SK-MEL-5 (cell line): ENCODE data around the gene SLC49A4. TPM values are rescaled to one million over a fixed set of nuclear protein-coding genes. Genes with fewer than 3 reads are reported as not detected.
A peak's percentile ranks its signal among the peaks of the same experiment; 100 is the strongest.

Source experiments
- DNase-seq: peaks from one replicate; pipeline ENCODE4 v3.0.0-alpha.2; 2016; ENCODE audit warnings: low read depth, low spot score
- in situ Hi-C: cut with HindIII; loops from 2 replicates; pipeline ENCODE4 v1.10.0; 2016; ENCODE audit warnings: low sequenced_read_pairs, high pct_unique_total_duplicates, low pct_unique_long_range_greater_than_20kb
- total RNA-seq: library from RNA; depleted of rRNA; stranded (reverse); fragments of >200 nt; shearing (Covaris generic); gene quantifications from 2 replicates; pipeline ENCODE4 v1.2.3, GENCODE V29; 2014

The SLC49A4 gene
- total RNA-seq, 1 experiment from 2014 or later, result 42.1 TPM

DNA sequence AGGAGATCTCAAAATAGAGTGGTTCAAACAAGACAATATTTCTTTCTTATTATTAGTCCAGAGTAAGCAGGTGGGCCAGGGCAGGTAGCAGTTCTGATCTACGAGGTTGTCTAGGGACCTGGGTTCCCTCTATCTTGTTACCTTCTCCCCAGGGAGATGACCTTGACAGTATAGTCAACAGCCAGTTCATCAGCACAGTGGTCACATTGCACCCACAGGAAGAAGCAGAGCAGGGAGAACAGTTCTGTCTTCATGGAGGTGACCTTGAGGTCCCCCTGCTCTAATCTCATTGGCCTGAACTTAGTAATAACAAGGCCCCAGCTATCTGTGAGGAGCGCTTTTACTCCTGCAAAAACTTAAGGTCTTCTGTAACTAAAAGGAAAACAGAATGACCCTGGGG, 21.7 kb downstream of the SLC49A4 start:
- no peak for DNase-seq
- in situ Hi-C loops, result no loop called here

GRCh38 chr3:122824465-122825381, 29.9 kb downstream of the SLC49A4 start:
- peak; percentile 89 for DNase-seq
- in situ Hi-C loops, result no loop called here

- in situ Hi-C loops, result no loop called here
Observed at GRCh38 chr3:122825460-122825859, 30.6 kb downstream of the SLC49A4 start.

GRCh38 chr3:122826278-122826677, 31.4 kb downstream of the SLC49A4 start:
- no peak for DNase-seq
- in situ Hi-C loops, result no loop called here

More at GRCh38 chr3:122825460-122825859, 30.6 kb downstream of the SLC49A4 start:
- DNase-seq, result peak; percentile 80

- in situ Hi-C loops, result no loop called here
Observed at GRCh38 chr3:122828281-122828680, 33.4 kb downstream of the SLC49A4 start.

DNA sequence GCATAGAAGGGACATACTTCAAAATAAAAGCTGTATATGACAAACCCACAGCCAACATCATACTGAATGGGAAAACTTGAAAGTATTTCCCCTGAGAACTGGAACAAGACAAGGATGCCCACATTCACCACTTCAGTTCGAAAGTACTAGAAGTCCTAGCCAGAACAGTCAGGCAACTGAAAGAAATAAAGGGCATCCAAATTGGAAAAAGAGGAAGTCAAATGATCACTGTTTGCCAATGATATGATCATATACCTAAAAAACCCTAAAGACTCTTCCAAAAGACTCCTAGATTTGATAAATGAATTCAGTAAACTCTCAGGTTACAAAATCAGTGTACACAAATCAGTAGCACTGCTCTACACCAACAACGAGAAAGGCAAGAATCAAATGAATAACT, 40.7 kb downstream of the SLC49A4 start:
- in situ Hi-C loops, result no loop called here
- DNase-seq, result no peak

More at GRCh38 chr3:122828281-122828680, 33.4 kb downstream of the SLC49A4 start:
- DNase-seq, result no peak

GRCh38 chr3:122843604-122844003, 48.7 kb downstream of the SLC49A4 start:
- in situ Hi-C loops, result no loop called here
- no peak for DNase-seq

DNA sequence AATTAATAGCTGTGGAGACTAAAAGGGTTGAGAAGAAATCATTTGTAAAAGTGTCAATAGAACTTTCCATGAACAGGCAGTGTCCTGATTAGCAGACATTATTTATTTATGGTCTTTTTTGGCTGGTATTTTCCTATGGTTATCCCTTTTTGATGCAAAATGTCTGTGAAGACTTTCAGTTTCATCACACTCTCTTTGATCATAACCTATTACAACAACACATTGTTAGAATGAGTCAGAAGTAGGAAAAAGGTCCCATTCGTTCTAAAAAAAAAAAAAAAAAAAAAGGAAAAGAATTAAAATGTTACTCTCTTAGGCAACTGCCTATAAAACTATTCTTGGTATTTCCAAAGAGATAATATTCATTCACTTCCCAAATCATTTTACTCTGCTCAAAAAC, 62.1 kb downstream of the SLC49A4 start:
- peak; percentile 44 for DNase-seq
- in situ Hi-C loops, result no loop called here

- peak; percentile 53 for DNase-seq
- in situ Hi-C loops, result no loop called here
Observed at GRCh38 chr3:122858373-122858772, 63.5 kb downstream of the SLC49A4 start.

DNA sequence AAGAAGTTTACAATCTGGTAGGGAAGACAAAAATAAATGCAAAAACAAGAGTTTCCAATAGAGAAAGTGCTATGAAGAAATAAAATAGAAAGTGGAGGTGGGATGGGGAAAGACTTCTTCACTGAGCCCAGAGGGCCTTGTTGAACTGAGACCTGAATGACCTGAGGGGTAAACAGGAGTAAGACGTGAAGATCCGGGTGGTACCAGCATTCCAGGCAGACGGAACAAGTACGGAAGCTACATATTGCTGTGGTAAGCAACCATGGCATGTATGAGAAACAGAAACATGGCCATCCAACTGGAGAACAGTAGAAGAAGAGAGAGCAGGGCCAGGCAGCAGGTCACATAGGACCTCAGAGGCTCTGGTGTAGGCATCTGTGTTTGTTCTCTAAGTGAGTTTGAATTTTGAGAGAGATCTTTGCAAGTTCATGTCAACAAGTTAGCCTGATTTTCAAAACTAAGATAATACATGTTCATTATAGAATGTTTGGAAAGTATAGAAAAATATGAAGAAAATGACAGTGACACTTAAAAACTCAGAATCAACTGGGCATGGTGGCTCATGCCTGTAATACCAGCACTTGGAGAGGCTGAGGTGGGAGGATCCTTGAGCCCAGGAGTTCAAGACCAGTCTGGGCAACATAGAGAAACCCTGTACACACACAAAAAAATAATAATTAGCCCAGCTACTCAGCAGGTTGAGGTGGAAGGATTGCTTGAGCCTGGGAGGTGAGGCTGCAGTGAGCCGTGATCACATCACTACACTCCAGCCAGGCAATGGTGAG, 64.3 kb downstream of the SLC49A4 start:
- no peak for DNase-seq
- in situ Hi-C loops, result no loop called here

DNA sequence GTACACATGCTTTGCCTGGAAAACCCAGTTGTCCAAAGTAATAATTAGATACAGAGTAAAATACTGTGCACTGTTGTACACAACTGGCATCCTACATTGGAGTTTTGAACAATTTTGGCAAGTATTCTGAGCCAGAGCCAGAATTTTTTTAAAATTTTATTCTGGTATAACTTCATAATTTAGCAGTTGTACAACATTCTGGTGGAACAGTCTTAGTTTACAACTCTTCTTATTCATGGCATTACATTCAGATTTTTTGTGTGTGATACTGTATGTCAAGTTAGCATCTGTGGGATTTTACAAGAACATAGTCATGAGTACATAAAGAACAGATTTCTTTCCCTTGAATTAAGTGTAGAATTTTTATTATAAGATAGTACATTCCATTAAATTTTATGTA, 67.5 kb downstream of the SLC49A4 start:
- in situ Hi-C loops, result no loop called here
- DNase-seq, result no peak

- in situ Hi-C loops, result no loop called here
- DNase-seq, result no peak
Observed at GRCh38 chr3:122864498-122864897, 69.6 kb downstream of the SLC49A4 start.

- in situ Hi-C loops, result no loop called here
- DNase-seq, result no peak
Observed at GRCh38 chr3:122868322-122868721, 73.5 kb downstream of the SLC49A4 start.

DNA sequence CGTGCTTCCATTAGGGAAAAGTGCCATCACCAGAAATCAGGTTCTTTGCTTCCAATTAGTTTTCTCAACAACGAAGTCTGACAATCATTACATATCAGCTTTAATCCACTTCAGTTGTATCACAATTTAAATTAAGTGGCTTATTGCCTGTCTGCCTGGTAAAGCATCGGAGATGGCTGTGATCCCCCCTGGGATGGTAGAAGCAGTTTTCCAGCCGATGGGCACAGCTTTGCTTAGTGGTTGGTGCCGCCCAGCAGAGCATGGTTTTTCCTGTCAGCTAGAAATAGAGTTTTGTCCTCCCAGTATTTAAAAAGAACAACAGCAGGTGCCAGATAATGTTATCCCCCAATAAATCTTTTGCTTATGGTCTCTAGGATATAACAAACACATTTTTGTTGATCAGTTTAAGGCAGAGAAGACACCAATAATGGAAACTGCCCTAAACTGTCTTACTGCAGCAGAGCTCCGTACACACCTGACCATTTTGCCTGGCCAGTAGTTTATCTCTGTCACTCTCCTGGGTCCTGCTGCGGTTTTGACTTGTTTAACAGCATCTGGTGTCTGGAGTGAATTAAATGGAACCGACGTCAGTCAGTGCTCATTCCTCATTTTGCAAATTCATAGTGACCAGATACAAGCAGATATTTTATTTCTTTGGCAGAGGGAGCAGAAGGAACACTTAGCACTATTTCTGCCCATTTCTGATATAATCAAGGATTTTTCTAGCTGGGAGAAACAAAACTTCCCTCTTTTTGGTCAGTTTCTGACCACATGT, 79.1 kb downstream of the SLC49A4 start:
- no peak for DNase-seq
- in situ Hi-C loops, result no loop called here

- no peak for DNase-seq
- in situ Hi-C loops, result no loop called here
Observed at GRCh38 chr3:122875547-122876127, 80.8 kb downstream of the SLC49A4 start.

DNA sequence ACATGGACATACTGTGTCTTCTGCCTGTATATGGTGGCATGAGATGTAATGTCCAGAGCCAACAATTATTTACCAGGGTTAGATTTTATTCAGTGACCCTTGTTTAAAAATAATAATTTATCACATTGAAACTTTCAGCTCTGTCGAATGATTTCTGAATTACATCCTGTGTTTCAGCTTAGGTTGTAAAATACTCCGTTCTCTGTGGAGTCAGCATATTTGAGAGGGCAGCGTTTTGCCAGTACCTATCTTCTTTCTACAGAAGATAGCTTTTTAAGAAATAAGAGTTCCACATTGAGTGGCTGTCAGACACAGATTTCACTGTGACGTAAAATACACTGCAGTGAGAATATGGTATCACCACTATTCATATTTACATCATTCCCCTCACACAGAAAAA, 85.3 kb downstream of the SLC49A4 start:
- in situ Hi-C loops, result no loop called here
- DNase-seq, result no peak

GRCh38 chr3:122880624-122881023, 85.8 kb downstream of the SLC49A4 start:
- DNase-seq, result no peak
- in situ Hi-C loops, result no loop called here
